Naive B cell (primary cell): ENCODE data around the gene SYNGAP1. TPM values are rescaled to one million over a fixed set of nuclear protein-coding genes. Genes with fewer than 3 reads are reported as not detected.

Experiments
- ATAC-seq, 2 donors: fragments of 150-1000 bp; cut with Tn5 transposase; 2 replicates each; pipeline ENCODE4 v1.10.0; 2021; ENCODE audit warnings: low read depth in 2 of 2, mild to moderate bottlenecking in 2 of 2, moderate library complexity in 2 of 2
- DNase-seq: peaks from one replicate; pipeline ENCODE4 v3.0.0; 2022
- H3K27ac Mint-ChIP-seq, 6 donors: one replicate each; pipeline ENCODE4 v1.8.0; 2020 to 2022; ENCODE audit warnings: mild to moderate bottlenecking in 6 of 6, mixed read lengths in 6 of 6, moderate library complexity in 5 of 6, inconsistent platforms in 2 of 6
- H3K27me3 Mint-ChIP-seq, 3 donors: one replicate each; pipeline ENCODE4 v1.8.0; 2021 to 2022; ENCODE audit warnings: mixed read lengths in 3 of 3, mild to moderate bottlenecking in 1 of 3
- H3K36me3 Mint-ChIP-seq, 2 donors: one replicate each; pipeline ENCODE4 v1.8.0; 2020 to 2022; ENCODE audit warnings: mixed read lengths in 2 of 2, inconsistent platforms in 1 of 2, mild to moderate bottlenecking in 1 of 2
- H3K4me1 Mint-ChIP-seq, 3 donors: one replicate each; pipeline ENCODE4 v1.8.0; 2020 to 2022; ENCODE audit warnings: mixed read lengths in 3 of 3, inconsistent platforms in 1 of 3, mild to moderate bottlenecking in 1 of 3, moderate library complexity in 1 of 3
- H3K4me3 Mint-ChIP-seq, 8 donors: one replicate each; pipeline ENCODE4 v1.8.0; 2020 to 2022; ENCODE audit warnings: mild to moderate bottlenecking in 8 of 8, mixed read lengths in 8 of 8, moderate library complexity in 8 of 8, inconsistent platforms in 2 of 8
- H3K9me3 Mint-ChIP-seq, 7 donors: one replicate each; pipeline ENCODE4 v1.8.0; 2020 to 2022; ENCODE audit warnings: mixed read lengths in 7 of 7, mild to moderate bottlenecking in 5 of 7, inconsistent platforms in 2 of 7, moderate library complexity in 1 of 7
- polyA plus RNA-seq, 6 donors: library from polyadenylated mRNA; unstranded; fragments of 300-500 nt; fragmentation: Illumina TruSeq; gene quantifications; one replicate each; pipeline ENCODE4 v1.2.3, GENCODE V29; 2021; ENCODE audit warnings: low read depth in 6 of 6

The SYNGAP1 gene
- polyA plus RNA-seq, 6 donors from 2014 or later, result 0.25 to 1.9 (median 0.48) TPM; not detected in 1

- DNase-seq, result no peak
- Mint-ChIP-seq H3K27me3 (no peaks in the 10 kb centered on the region), H3K27ac (peak overlapping the region in 3 of 6 donors; percentile 7 to 94 (median 44)), H3K4me3 (no peak overlapping the region), H3K36me3 (peaks cover 14 to 38% of the 10 kb centered on the region in 2 donors), H3K9me3 (no peaks in the 10 kb centered on the region), H3K4me1 (peaks cover 0 to 26% (median 13%) of the 10 kb centered on the region in 3 donors)
- ATAC-seq, result no peak
Measured at GRCh38 chr6:33440649-33441309, 20.9 kb downstream of the SYNGAP1 start.

DNA sequence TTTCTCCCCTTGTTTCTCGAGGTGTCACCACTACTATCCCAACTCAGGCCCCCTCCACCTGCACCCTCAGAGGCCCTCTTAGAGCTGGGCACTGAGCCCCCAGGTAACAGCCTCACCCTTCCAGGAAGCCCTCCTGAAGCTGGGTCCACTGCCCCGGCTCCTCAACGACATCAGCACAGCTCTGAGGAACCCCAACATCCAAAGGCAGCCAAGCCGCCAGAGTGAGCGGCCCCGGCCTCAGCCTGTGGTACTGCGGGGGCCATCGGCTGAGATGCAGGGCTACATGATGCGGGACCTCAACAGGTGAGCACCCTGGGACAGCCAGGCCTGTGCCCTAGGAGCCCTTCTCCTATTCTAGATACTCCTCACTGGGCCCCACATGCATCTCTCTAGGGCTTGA, 21.6 kb downstream of the SYNGAP1 start:
- Mint-ChIP-seq H3K27me3 (no peaks in the 10 kb centered on the region), H3K4me1 (peaks cover 3 to 32% (median 16%) of the 10 kb centered on the region in 3 donors), H3K36me3 (peaks cover 14 to 43% of the 10 kb centered on the region in 2 donors), H3K4me3 (no peak overlapping the region), H3K27ac (peak overlapping the region in 1 of 6 donors; percentile 7), H3K9me3 (no peaks in the 10 kb centered on the region)
- DNase-seq, result no peak
- ATAC-seq, result no peak

- H3K9me3 Mint-ChIP-seq, result no peaks in the 10 kb centered on the region
- H3K27ac Mint-ChIP-seq, result peak overlapping the region in 3 of 6 donors; percentile 38 to 76 (median 57)
- no peak overlapping the region for H3K4me3 Mint-ChIP-seq
- no peaks in the 10 kb centered on the region for H3K27me3 Mint-ChIP-seq
- no peak for DNase-seq
- peaks cover 7 to 38% of the 10 kb centered on the region in 2 donors for H3K36me3 Mint-ChIP-seq
- peaks cover 3 to 33% (median 18%) of the 10 kb centered on the region in 3 donors for H3K4me1 Mint-ChIP-seq
- no peak for ATAC-seq
Measured at GRCh38 chr6:33442283-33442682, 22.4 kb downstream of the SYNGAP1 start.

DNA sequence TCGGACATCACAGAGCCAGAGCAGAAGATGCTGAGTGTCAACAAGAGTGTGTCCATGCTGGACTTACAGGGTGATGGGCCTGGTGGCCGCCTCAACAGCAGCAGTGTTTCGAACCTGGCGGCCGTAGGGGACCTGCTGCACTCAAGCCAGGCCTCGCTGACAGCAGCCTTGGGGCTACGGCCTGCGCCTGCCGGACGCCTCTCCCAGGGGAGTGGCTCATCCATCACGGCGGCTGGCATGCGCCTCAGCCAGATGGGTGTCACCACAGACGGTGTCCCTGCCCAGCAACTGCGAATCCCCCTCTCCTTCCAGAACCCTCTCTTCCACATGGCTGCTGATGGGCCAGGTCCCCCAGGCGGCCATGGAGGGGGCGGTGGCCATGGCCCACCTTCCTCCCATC, 23.2 kb downstream of the SYNGAP1 start:
- DNase-seq, result no peak
- Mint-ChIP-seq H3K27me3 (no peaks in the 10 kb centered on the region), H3K27ac (no peak overlapping the region), H3K4me1 (peaks cover 3 to 36% (median 22%) of the 10 kb centered on the region in 3 donors), H3K4me3 (no peak overlapping the region), H3K36me3 (peaks cover 4 to 40% of the 10 kb centered on the region in 2 donors), H3K9me3 (no peaks in the 10 kb centered on the region)
- ATAC-seq, result no peak

DNA sequence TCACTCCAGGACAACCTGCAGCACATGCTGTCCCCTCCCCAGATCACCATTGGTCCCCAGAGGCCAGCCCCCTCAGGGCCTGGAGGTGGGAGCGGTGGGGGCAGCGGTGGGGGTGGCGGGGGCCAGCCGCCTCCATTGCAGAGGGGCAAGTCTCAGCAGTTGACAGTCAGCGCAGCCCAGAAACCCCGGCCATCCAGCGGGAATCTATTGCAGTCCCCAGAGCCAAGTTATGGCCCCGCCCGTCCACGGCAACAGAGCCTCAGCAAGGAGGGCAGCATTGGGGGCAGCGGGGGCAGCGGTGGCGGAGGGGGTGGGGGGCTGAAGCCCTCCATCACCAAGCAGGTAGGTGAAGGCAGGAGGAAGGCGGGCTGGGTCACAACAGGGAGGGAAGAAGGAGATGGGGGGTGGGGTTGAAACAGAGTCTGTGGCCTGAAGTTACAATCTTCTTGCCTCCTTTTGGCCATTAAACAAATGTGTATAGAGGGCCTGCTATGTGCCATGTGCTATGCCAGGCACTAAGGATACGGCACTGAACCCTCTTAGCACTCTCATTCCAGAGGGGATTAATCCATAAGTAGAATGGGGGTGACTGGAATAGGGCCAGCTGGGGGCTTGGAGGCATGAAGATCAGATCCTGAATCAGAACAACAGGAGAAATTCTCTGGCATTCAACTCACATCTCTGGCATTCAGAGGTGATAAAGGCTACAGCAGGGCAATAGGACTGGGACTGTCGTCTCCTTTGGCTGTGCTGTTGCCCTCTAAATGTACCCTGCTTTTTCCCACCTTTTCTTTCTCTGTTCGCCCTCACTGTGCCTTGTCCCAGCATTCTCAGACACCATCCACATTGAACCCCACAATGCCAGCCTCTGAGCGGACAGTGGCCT, 24.0 kb downstream of the SYNGAP1 start:
- Mint-ChIP-seq H3K9me3 (no peaks in the 10 kb centered on the region), H3K36me3 (peaks cover 4 to 47% of the 10 kb centered on the region in 2 donors), H3K27me3 (no peaks in the 10 kb centered on the region), H3K4me1 (peaks cover 3 to 39% (median 31%) of the 10 kb centered on the region in 3 donors), H3K4me3 (no peak overlapping the region), H3K27ac (peak overlapping the region in 1 of 6 donors; percentile 70)
- DNase-seq (no peak), ATAC-seq (no peak)

DNA sequence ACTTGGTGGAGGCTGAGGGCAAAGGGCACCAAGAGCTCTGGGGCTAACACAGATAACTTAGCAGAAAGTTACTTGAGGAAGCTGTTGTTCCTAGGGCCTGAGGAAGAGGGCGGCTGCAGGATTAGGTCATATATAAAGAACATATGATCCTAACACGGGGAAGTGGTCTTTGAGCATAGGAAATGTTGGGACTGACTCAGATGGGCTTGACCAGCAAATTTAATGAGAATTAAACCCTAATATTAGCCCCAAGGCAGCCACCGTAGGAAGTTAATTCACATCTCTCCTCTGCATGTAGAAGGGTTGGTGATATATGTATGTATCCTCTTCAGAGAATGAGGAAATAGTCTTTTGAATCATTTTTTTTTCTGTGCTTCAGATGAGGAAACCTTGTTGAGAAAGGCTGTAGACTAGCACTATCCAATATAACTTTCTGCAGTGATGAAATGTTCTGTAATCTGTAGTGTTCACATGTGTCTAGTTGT, 25.3 kb downstream of the SYNGAP1 start:
- peaks cover 3 to 33% (median 30%) of the 10 kb centered on the region in 3 donors for H3K4me1 Mint-ChIP-seq
- ATAC-seq (no peak), DNase-seq (no peak)
- H3K4me3 Mint-ChIP-seq, result no peak overlapping the region
- no peaks in the 10 kb centered on the region for H3K9me3 Mint-ChIP-seq
- peaks cover 0 to 40% of the 10 kb centered on the region in 2 donors for H3K36me3 Mint-ChIP-seq
- H3K27ac Mint-ChIP-seq, result peak overlapping the region in 2 of 6 donors; percentile 65 to 77
- no peaks in the 10 kb centered on the region for H3K27me3 Mint-ChIP-seq

- Mint-ChIP-seq H3K4me1 (peaks cover 3 to 33% (median 27%) of the 10 kb centered on the region in 3 donors), H3K27me3 (no peaks in the 10 kb centered on the region), H3K27ac (peak overlapping the region in 1 of 6 donors; percentile 50), H3K4me3 (peak overlapping the region in 1 of 8 donors; percentile 49), H3K9me3 (no peaks in the 10 kb centered on the region), H3K36me3 (peaks cover 0 to 40% of the 10 kb centered on the region in 2 donors)
- ATAC-seq (no peak), DNase-seq (no peak)
Measured at GRCh38 chr6:33446356-33446755, 26.5 kb downstream of the SYNGAP1 start.

GRCh38 chr6:33450434-33450833, 30.6 kb downstream of the SYNGAP1 start:
- peak overlapping the region in 3 of 6 donors; percentile 45 to 86 (median 72) for H3K27ac Mint-ChIP-seq
- H3K9me3 Mint-ChIP-seq, result no peaks in the 10 kb centered on the region
- peak overlapping the region in 1 of 8 donors; percentile 78 for H3K4me3 Mint-ChIP-seq
- H3K4me1 Mint-ChIP-seq, result peaks cover 25 to 49% (median 44%) of the 10 kb centered on the region in 3 donors
- no peak for DNase-seq
- H3K36me3 Mint-ChIP-seq, result peaks cover 0 to 29% of the 10 kb centered on the region in 2 donors
- no peak for ATAC-seq
- H3K27me3 Mint-ChIP-seq, result no peaks in the 10 kb centered on the region

GRCh38 chr6:33451606-33452005, 31.7 kb downstream of the SYNGAP1 start:
- peaks cover 28 to 51% (median 44%) of the 10 kb centered on the region in 3 donors for H3K4me1 Mint-ChIP-seq
- peak overlapping the region in 2 of 6 donors; percentile 60 to 94 for H3K27ac Mint-ChIP-seq
- DNase-seq (no peak), ATAC-seq (no peak)
- H3K4me3 Mint-ChIP-seq, result peak overlapping the region in 1 of 8 donors; percentile 64
- H3K9me3 Mint-ChIP-seq, result no peaks in the 10 kb centered on the region
- peaks cover 0 to 23% of the 10 kb centered on the region in 2 donors for H3K36me3 Mint-ChIP-seq
- no peaks in the 10 kb centered on the region for H3K27me3 Mint-ChIP-seq

DNA sequence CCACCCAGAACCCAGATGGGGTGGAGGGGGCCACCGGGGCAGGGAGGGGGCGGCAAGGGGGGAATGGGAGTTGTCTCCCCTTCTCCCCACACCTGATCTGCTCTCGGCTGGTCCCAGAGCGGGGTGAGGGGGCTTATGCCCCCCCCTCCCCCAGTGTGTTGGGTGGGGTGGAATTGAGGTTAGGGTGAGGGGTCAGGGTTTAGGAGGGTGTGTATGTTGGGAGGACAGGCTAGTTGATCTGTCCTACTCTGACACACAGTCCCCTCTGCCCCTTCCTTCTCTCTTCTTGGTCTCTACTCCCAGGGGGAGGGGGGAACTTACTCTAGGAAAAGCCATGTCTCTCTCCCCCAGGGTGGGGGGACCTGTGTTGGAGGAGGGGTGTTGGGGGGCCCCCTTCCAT, 32.6 kb downstream of the SYNGAP1 start:
- no peak for ATAC-seq
- peaks cover 33 to 50% (median 44%) of the 10 kb centered on the region in 3 donors for H3K4me1 Mint-ChIP-seq
- peak overlapping the region in 2 of 8 donors; percentile 32 to 56 for H3K4me3 Mint-ChIP-seq
- H3K27me3 Mint-ChIP-seq, result no peaks in the 10 kb centered on the region
- DNase-seq, result no peak
- H3K36me3 Mint-ChIP-seq, result peaks cover 4 to 19% of the 10 kb centered on the region in 2 donors
- no peaks in the 10 kb centered on the region for H3K9me3 Mint-ChIP-seq
- peak overlapping the region in 4 of 6 donors; percentile 44 to 94 (median 86) for H3K27ac Mint-ChIP-seq

- DNase-seq (no peak), ATAC-seq (no peak)
- Mint-ChIP-seq H3K36me3 (peaks cover 4 to 9% of the 10 kb centered on the region in 2 donors), H3K4me3 (peak overlapping the region; percentile 92 to 98 (median 97)), H3K27ac (peak overlapping the region; percentile 94 to 97 (median 94)), H3K27me3 (no peaks in the 10 kb centered on the region), H3K4me1 (peaks cover 33 to 42% (median 38%) of the 10 kb centered on the region in 3 donors), H3K9me3 (no peaks in the 10 kb centered on the region)
Measured at GRCh38 chr6:33453393-33454008, 33.6 kb downstream of the SYNGAP1 start.

GRCh38 chr6:33454009-33454946, 34.4 kb downstream of the SYNGAP1 start, which contains the start of gene ZBTB9:
Gene ZBTB9 (plus strand): TSS chr6:33454576. CDS start chr6:33455101, 525 bp downstream.
- Mint-ChIP-seq H3K4me1 (peaks cover 33 to 38% (median 34%) of the 10 kb centered on the region in 3 donors), H3K27me3 (no peaks in the 10 kb centered on the region), H3K27ac (peak within 1 kb of the TSS; percentile 94 to 97 (median 94))

More at GRCh38 chr6:33454009-33454946, 34.4 kb downstream of the SYNGAP1 start, which contains the start of gene ZBTB9:
- no peaks in the 10 kb centered on the region for H3K9me3 Mint-ChIP-seq
- peaks cover under 1 to 4% of the 10 kb centered on the region in 2 donors for H3K36me3 Mint-ChIP-seq
- peak within 1 kb of the TSS; percentile 92 to 98 (median 97) for H3K4me3 Mint-ChIP-seq
- ATAC-seq (peak; percentile 99), DNase-seq (peak; percentile 92)
